Inferior parietal cortex (tissue), 1 donor: ENCODE data around the gene CALHM4.

Experiments
- DNase-seq: peaks from one replicate; pipeline ENCODE4 v3.0.0-alpha.2; 2016; ENCODE audit errors: extremely low spot score

CALHM4 gene

DNA sequence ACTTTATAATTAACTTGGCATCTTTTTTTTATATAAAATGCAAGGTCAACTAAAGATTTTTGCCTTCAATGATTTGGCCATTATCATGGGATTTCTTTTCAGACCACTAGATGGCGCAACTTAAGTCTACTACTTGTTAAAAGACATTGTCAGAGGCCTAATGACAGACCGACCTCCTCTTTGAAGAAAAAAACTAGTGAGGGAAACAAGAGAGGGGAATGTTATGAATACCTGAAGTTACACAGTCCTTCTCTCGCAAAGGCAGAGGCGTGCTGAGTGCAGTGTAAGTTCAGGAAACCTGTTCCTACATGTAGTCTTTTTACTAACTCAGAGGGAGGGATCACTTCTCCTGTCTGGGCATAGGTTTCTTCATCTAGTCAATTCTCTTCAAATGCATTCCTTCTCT, 17.3 kb upstream of the CALHM4 start:
- DNase-seq: peak; percentile 74

- DNase-seq: no peak
These were observed 11.1 kb upstream of the CALHM4 start for GRCh38 chr6:116542426-116542825.

DNA sequence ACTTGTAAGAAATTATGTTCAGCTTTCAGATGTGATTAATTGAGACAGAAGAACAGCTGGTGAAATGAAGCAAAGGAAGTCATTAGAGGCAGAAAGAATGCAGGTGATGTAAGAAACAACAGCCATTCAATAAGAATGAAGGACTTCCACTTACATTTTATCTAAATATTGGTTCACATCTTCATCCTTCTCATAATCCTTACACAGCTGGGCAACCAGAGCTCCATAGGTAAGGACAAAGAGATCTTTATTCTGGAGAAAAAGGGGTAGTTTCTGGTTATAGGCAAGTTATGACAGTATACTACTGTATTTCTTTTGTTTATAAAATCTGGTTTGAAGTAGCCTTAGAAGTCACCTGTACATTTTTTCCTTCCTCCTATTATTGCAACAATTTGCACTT, 10.4 kb upstream of the CALHM4 start:
- DNase-seq: no peak

- no peak for DNase-seq
These were observed 7.9 kb upstream of the CALHM4 start, which contains the start of gene TRAPPC3L for GRCh38 chr6:116545651-116546050. TRAPPC3L (minus strand) TSS chr6:116545684; CDS start chr6:116545514, 170 bp downstream.

- no peak for DNase-seq
These were observed 6.2 kb upstream of the CALHM4 start for GRCh38 chr6:116547358-116547757.

DNA sequence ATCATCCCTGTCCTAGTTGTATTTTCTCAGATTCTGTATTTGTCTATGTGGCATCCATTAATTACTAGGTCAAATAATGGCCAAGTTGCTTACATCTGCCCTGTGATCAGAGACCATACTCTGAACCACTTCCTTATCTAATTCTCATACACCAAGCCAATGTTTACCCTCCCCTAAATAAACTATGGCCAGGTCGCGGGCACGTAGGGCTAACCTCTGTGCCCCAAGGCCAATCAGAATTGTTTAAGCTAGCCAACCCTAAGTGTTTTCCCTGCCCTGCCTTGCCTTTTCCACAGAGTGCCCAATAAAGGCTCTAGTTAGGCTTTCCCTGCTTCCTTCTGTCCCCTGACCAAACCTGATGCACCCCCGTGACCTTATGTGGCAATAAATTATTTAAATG, 2.8 kb upstream of the CALHM4 start:
- no peak for DNase-seq

- DNase-seq: no peak
These were observed 2.5 kb downstream of the CALHM4 start for GRCh38 chr6:116556065-116556464.

DNA sequence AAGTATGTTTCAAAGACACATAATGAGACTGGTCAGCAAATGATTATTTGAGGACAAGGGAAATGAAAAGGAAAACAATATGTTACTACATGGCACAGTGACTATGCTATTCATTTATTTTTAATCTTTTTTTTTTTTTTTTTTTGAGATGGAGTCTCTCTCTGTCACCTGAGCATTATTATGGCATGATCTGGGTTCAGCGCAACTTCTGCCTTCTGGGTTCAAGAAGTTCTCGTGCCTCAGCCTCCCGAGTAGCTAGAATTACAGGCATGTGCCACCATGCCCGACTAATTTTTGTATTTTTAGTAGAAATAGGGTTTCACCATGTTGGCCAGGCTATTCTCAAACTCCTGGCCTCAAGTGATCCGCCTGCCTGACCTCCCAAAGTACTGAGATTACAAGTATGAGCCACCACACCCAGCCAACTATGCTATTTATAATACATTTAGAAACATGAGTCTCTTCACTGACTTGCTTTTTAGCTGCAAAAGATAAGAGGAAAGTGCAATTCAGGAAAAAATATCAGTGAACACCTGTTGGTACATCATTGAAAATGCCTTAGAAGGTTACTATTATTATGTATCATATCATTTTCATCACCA, 3.4 kb downstream of the CALHM4 start:
- DNase-seq: no peak

- no peak for DNase-seq
These were observed 4.3 kb downstream of the CALHM4 start for GRCh38 chr6:116557893-116558292.

DNA sequence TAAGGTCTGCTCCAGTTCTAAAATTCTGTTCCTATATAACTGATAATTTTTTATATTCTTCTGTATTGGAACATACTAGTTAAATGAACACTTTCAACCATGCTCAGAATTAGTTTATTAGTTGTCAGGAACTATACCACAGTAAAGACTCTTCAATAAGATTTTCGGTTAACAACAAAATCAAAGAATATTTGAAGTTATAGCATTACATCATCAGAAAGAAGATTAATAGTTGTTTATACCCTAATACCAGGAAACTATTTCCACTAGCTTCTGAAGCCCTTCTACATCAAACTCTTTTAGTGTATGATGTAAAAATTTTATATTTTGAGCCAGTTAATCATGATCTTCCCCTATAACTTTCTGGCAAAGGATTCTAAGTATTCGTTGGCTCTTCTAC, 6.6 kb downstream of the CALHM4 start:
- DNase-seq: no peak

DNA sequence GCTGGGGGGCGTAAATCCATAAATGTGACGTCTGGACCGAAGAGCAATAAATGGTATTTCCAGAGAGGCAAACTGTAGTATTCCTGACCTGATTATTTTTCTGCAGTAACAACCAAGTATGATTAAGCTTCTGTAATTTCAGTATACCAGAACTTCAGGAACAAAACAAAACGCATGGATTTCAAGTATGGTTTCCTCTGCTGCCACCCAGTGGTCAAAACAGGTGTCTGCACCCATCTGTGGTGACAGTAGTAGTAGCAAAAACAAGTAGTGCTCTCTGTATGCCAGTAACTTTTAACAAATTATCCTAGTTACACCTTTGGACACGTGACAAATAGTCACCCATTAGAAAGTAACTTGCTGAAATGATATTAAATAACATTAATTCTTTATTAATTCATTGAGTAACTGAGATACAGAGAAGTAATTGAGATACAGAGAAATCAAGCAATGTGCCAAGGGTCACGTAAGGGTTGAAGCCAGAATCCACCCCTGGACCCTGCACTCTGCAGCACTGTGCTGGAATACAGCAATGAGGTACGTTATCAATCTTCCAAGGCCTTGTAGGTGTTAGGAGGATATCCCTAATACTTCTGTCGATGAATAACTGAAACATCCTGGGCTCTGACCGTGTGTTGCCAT, 7.9 kb downstream of the CALHM4 start:
- DNase-seq: peak; percentile 93

GRCh38 chr6:116562019-116562403, 8.5 kb downstream of the CALHM4 start:
- DNase-seq: no peak

DNA sequence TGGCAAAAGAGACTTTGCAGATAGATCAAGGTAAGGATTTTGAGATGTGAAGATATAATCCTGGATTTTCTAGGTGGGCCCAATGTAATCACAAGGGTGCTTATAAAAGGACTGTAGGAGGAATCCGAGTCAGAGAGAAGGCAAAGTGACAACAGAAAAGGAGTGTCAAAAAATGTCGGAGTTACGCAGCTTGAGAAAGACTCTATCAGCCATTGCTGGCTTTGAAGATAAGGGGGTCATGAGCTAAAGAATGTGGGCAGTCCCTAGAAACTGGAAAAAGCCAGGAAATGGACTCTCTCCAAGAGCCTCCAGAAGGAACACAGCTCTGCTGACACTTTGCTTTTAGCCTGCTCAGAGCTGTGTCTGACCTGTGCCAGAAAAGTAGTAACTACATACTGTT, 9.1 kb downstream of the CALHM4 start:
- no peak for DNase-seq

DNA sequence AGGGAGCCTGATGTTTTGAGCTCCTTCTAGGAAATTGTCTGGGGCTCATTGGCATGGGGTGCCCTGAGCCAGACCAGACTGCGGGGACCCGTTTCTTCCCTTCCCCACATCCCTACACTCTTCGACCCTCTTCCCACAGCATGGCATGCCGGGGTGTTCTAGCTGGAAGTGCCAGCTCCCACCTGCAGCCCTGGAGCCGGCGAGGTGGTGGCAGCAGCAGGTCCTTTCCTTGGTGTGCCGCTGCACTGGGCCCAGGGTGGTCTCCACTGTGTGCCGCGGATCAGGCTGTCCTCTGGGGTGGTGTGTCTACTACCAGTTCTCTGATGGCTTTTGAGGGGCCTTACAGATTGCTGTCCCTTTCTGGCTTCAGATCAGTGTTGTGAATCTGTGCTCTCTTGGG, 10.3 kb downstream of the CALHM4 start:
- no peak for DNase-seq

DNA sequence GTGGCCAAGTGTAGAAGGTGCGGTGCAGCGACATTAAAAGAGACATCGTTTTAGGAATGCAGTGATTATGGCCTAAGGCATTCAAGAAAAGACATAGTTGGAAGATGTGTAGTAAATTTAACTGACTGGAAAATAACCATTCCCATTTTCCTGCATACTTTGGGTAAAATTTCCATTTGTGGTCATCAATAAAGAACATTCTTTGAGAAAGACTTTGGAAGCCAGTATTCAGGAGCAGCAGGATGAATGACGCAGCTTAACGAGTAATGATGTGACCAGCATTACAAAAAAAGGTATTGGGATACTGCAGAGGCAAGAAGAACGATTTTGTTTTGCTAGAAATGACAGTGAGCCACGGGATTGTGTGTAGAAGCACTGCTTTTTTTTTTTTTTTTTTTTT, 10.8 kb downstream of the CALHM4 start:
- no peak for DNase-seq

- DNase-seq: no peak
These were observed 11.6 kb downstream of the CALHM4 start for GRCh38 chr6:116564921-116565872.

DNA sequence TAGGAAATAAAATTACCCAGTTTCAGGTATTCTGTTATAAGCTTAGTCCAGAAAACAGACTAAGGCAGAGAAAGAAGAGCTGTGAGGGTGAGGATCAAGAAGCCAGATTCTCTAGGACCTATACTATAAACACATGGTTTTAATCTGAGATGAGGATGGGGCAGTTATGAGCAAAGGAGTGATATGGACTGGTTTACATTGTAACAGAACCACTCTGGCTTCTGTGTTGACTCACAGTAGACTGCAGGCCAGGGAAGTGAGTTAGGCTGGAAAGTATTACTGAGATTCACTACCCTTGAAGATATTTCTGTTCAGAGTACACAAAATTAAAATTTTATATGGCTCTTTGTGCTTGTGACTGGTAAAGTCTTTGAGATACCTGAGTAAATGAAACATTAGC, 14.6 kb downstream of the CALHM4 start:
- DNase-seq: no peak

DNA sequence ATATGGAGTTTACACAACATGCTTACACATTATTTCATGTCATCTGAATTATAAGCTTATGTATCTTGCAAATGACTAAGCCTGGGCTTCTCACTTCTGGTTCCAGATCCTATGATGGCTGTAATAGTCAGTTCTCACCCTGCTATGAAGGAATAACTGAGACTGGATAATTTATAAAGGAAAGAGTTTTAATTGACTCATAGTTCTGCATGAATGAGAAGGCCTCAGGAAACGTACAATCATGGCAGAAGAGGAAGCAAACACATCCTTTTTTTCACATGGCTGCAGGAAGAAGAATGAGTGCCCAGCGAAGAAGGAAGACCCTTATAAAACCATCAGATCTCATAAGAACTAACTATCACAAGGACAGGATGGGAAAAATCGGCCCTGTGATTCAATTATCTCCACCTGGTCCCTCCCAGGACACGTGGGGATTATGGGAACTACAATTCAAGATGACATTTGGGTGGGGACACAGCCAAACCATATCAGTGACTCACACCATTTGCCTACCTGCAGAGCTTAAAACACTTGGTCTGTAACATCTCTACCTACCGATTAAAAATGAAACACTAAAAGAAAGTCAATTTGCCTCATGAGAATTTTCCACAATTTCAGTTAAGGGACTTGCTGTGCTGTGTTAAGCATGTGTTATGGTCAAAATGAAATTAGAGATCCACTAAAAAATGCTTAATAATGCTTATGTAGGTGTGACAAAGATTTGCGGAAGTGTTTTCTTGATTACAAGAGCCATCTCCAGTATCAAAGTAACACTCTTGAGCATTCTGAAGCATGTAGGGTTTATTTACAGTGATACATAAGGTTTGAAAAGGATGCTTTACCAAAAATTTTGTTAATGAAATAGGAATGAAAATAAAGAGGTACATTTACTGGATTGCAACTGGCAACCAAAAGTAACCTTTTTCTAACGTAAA, 15.5 kb downstream of the CALHM4 start:
- DNase-seq: no peak

DNA sequence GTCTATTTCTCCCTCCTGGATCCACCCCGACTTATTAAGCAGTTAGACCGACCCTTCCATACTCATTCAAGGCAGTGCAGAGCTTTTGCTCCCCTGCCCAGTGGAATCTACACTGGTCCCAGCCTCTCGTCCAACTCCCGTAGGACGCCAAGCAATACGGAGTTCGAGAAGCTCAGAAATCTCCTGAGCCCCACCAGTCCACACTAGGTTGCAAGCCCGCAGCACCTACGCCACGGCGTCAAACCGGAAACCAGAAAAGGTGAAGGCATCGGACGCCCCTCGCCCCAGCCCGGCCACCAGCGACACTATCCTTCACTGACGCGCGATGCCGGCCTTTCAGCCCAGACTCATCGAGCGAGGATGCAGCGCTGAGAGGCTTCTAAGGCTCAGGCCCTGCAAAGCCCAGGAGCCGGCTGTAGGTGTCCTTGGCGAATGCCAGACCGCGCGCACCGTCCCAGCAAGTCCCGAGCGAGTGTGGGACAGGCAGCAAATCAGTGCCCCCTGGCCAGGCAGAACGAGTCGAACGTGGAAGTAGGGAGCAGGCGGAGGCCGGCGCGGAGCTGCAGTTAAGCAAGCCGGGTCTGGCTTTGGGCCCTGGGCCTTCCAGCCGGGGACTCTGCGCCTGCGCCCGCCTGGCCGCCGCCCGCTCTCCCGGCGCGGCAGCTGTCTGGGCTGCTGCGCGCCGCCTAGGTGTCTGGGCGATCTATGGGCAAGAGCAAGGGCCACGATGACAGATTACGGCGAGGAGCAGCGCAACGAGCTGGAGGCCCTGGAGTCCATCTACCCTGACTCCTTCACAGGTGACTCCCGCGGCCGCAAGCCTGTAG, 17.5 kb downstream of the CALHM4 start, which contains the start of gene RWDD1:
TSS of gene RWDD1 (plus strand) at position 649 of the 827 bp plus-strand sequence. CDS start at position 728, 79 bp downstream.
- DNase-seq: peak; percentile 96

DNA sequence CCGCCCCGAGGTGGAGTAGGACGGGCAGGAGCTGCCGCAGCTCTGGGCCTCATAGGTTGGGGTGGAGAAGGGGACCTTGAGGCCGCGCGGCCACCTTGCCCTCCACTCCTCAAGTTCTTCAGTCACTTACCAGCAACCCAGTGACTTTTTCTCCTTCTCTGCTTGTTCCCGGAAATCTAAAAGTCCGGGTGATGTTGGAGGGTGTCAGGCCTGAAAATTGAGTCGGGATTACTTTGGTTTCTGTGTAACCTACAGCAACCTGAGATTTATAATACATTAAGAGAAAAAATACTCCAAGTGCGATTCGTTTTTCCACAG, 18.1 kb downstream of the CALHM4 start:
- no peak for DNase-seq

DNA sequence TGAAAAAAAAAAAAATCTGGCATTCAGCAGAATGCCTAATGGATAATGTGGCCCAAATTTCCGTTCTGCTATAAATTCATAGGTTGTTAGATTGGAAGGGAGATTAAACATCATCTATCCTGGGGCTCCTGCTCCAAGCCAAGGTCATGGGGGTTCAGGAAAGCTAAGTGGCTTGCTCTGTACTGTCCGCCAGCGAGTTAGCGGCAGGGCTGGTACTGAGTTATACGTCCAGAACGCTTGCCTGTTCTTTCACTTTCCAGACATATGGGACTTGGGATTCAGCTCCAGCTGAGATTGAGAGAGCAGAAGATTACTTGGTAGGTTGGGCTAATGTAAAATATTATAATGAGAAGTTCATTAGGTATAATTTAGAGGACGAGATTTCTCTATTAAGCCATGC, 18.6 kb downstream of the CALHM4 start:
- no peak for DNase-seq
